Trophoblast cell (in vitro differentiated cells and primary cell): ENCODE measurements around the gene TRABD2B.
A peak's percentile ranks its signal among the peaks of the same experiment; 100 is the strongest.

Source experiments
- DNase-seq, 2 donors: peaks; one replicate each; pipeline ENCODE4 v3.0.0-alpha.2; 2016
- H2AFZ ChIP-seq: 2 replicates; pipeline ENCODE4 v1.6.1; 2013; ENCODE audit warnings: low read length, moderate library complexity, mild to moderate bottlenecking; ENCODE audit not compliant: insufficient read depth, poor library complexity
- H2AK5ac ChIP-seq: 2 replicates; pipeline ENCODE4 v1.6.1; 2013; ENCODE audit warnings: mild to moderate bottlenecking, low read length
- H2BK120ac ChIP-seq: 2 replicates; pipeline ENCODE4 v1.6.1; 2013; ENCODE audit warnings: low read length, mild to moderate bottlenecking, moderate library complexity; ENCODE audit not compliant: insufficient read depth, poor library complexity
- H2BK12ac ChIP-seq: 2 replicates; pipeline ENCODE4 v1.6.1; 2013; ENCODE audit warnings: mild to moderate bottlenecking, low read length, moderate library complexity
- H2BK5ac ChIP-seq: 2 replicates; pipeline ENCODE4 v1.6.1; 2013; ENCODE audit warnings: low read length, low read depth, moderate library complexity, mild to moderate bottlenecking; ENCODE audit not compliant: poor library complexity
- H3K14ac ChIP-seq: 2 replicates; pipeline ENCODE4 v1.6.1; 2013; ENCODE audit warnings: mild to moderate bottlenecking, low read length
- H3K18ac ChIP-seq: 2 replicates; pipeline ENCODE4 v1.6.1; 2013; ENCODE audit warnings: mild to moderate bottlenecking, low read length
- H3K23ac ChIP-seq: 2 replicates; pipeline ENCODE4 v1.6.1; 2013; ENCODE audit warnings: low read length
- H3K27ac ChIP-seq: 2 replicates; pipeline ENCODE4 v1.5.1; 2013; ENCODE audit warnings: low read depth, mild to moderate bottlenecking, inconsistent platforms, low read length, moderate library complexity
- H3K27me3 ChIP-seq: 2 replicates; pipeline ENCODE4 v1.6.1; 2013; ENCODE audit warnings: inconsistent platforms, mild to moderate bottlenecking, low read length, moderate library complexity; ENCODE audit not compliant: insufficient read depth
- H3K36me3 ChIP-seq, 2 experiments: 1 replicate in 1 of 2; 2 replicates in 1 of 2; pipeline ENCODE4 v1.6.1; 2013; ENCODE audit warnings: low read length in 2 of 2, mild to moderate bottlenecking in 2 of 2, moderate library complexity in 1 of 2; ENCODE audit not compliant: insufficient read depth in 2 of 2, control insufficient read depth in 1 of 2
- H3K4ac ChIP-seq: 2 replicates; pipeline ENCODE4 v1.6.1; 2013; ENCODE audit warnings: low read depth, mild to moderate bottlenecking, low read length, moderate library complexity
- H3K4me1 ChIP-seq, 2 experiments: 1 replicate in 1 of 2; 2 replicates in 1 of 2; pipeline ENCODE4 v1.6.1; 2013; ENCODE audit warnings: low read length in 2 of 2, mild to moderate bottlenecking in 2 of 2, moderate library complexity in 1 of 2; ENCODE audit not compliant: insufficient read depth in 2 of 2, control insufficient read depth in 1 of 2
- H3K4me2 ChIP-seq: 2 replicates; pipeline ENCODE4 v1.6.1; 2013; ENCODE audit warnings: inconsistent platforms, mild to moderate bottlenecking, low read length, moderate library complexity
- H3K4me3 ChIP-seq: 2 replicates; pipeline ENCODE4 v1.5.1; 2013; ENCODE audit warnings: mild to moderate bottlenecking, low read depth, low read length, inconsistent platforms
- H3K79me1 ChIP-seq: one replicate; pipeline ENCODE4 v1.6.1; 2013; ENCODE audit warnings: low read length
- H3K79me2 ChIP-seq: 2 replicates; pipeline ENCODE4 v1.6.1; 2013; ENCODE audit warnings: low read length, mild to moderate bottlenecking; ENCODE audit not compliant: control insufficient read depth, insufficient read depth, poor library complexity
- H3K9ac ChIP-seq: 2 replicates; pipeline ENCODE4 v1.6.1; 2013; ENCODE audit warnings: mild to moderate bottlenecking, low read length
- H3K9me3 ChIP-seq: 2 replicates; pipeline ENCODE4 v1.6.1; 2013; ENCODE audit warnings: low read depth, mild to moderate bottlenecking, control low read depth, inconsistent platforms, low read length; ENCODE audit not compliant: insufficient read depth
- H4K12ac ChIP-seq: 2 replicates; pipeline ENCODE4 v1.6.1; 2013; ENCODE audit warnings: low read depth, mild to moderate bottlenecking, low read length, moderate library complexity
- H4K8ac ChIP-seq: 2 replicates; pipeline ENCODE4 v1.6.1; 2013; ENCODE audit warnings: low read depth, mild to moderate bottlenecking, low read length, moderate library complexity
- H4K91ac ChIP-seq: one replicate; pipeline ENCODE4 v1.6.1; 2013; ENCODE audit warnings: low read depth, mild to moderate bottlenecking, low read length, moderate library complexity
- WGBS: extraction: QIAGEN DNeasy Blood & Tissue Kit; methylation state at CpG from one replicate; pipeline ENCODE4 v1.1.7; 2013; ENCODE audit warnings: missing lambda C conversion rate; ENCODE audit not compliant: insufficient read length, insufficient coverage; ENCODE audit errors: extremely low coverage; 5-methylcytosine and 5-hydroxymethylcytosine counted together

TRABD2B gene

DNA sequence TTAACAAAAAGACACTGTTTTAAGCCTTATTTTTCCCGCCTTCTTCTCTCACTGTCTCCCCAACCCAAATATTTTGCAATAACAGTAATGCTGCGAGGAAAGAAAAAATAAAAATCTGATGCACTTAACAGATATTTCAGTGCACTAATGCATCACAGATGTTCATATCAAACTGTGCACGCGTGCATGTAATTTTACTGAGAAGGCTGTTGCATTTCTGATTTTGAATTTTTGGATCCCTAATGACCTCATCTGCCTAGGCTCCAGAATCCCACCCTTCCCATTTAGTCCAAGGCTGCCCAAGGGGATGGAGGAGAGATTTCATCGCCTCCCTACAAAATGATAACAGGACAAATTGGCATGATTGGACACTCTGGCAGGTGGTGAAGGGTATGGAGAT is 5.5 kb downstream of the TRABD2B start:
- no peaks in the 10 kb centered on the region for H3K36me3 ChIP-seq
- no peak overlapping the region for H4K12ac ChIP-seq
- no peak overlapping the region for H3K4ac ChIP-seq
- peaks cover 22% of the 10 kb centered on the region for H3K27me3 ChIP-seq
- no peak overlapping the region for H3K23ac ChIP-seq
- H3K4me2 ChIP-seq, result no peak overlapping the region
- H4K91ac ChIP-seq, result no peak overlapping the region
- H3K4me1 ChIP-seq, result peaks cover 0 to 1% of the 10 kb centered on the region in 2 experiments
- no peak overlapping the region for H3K18ac ChIP-seq
- H2AFZ ChIP-seq, result no peak overlapping the region
- no peaks in the 10 kb centered on the region for H3K79me2 ChIP-seq
- no peak overlapping the region for H2BK120ac ChIP-seq
- 100% methylated on average over 1 of the region's 5 CpGs for WGBS
- H2BK5ac ChIP-seq, result no peak overlapping the region
- no peak overlapping the region for H2BK12ac ChIP-seq
- H2AK5ac ChIP-seq, result no peak overlapping the region
- H3K79me1 ChIP-seq, result no peaks in the 10 kb centered on the region
- H3K9me3 ChIP-seq, result peaks cover 1% of the 10 kb centered on the region
- no peak overlapping the region for H3K27ac ChIP-seq
- no peak overlapping the region for H3K9ac ChIP-seq
- H3K14ac ChIP-seq, result no peak overlapping the region
- H3K4me3 ChIP-seq, result no peak overlapping the region
- DNase-seq, result no peak
- no peak overlapping the region for H4K8ac ChIP-seq

DNA sequence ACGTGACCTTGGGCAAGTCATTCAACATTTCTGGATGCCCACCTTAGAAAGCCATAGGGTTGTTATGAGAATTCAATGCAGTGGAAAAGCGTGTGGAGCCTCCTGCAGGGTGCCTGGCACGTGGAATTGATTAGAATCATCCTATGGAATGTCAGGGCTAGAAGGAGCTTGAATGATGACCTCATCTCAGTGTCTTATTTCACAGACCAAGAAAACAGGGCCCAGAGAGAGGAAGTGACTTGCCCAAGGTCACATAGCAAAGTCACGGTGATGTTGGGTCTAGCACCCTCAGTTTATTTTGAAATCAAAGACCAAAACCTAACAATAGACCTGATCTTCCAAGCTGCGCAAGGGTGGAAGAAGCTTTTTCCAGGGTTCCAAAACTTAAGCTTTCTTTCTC is 6.0 kb downstream of the TRABD2B start:
- H3K9me3 ChIP-seq, result peaks cover 1% of the 10 kb centered on the region
- no peak overlapping the region for H2AFZ ChIP-seq
- H3K79me2 ChIP-seq, result no peaks in the 10 kb centered on the region
- H3K79me1 ChIP-seq, result no peaks in the 10 kb centered on the region
- H4K12ac ChIP-seq, result no peak overlapping the region
- no peaks in the 10 kb centered on the region for H3K36me3 ChIP-seq
- H3K4ac ChIP-seq, result no peak overlapping the region
- H4K8ac ChIP-seq, result no peak overlapping the region
- H3K4me2 ChIP-seq, result no peak overlapping the region
- no peak overlapping the region for H2BK12ac ChIP-seq
- WGBS, result no CpG with 5 or more reads among the region's 5 CpGs
- no peaks in the 10 kb centered on the region for H3K4me1 ChIP-seq
- no peak overlapping the region for H3K9ac ChIP-seq
- H3K27me3 ChIP-seq, result peaks cover 17% of the 10 kb centered on the region
- H3K14ac ChIP-seq, result no peak overlapping the region
- H3K4me3 ChIP-seq, result no peak overlapping the region
- H4K91ac ChIP-seq, result no peak overlapping the region
- no peak overlapping the region for H3K23ac ChIP-seq
- DNase-seq, result peak in 1 of 2 donors; percentile 55
- no peak overlapping the region for H2AK5ac ChIP-seq
- no peak overlapping the region for H2BK5ac ChIP-seq
- no peak overlapping the region for H2BK120ac ChIP-seq
- no peak overlapping the region for H3K27ac ChIP-seq
- no peak overlapping the region for H3K18ac ChIP-seq

DNA sequence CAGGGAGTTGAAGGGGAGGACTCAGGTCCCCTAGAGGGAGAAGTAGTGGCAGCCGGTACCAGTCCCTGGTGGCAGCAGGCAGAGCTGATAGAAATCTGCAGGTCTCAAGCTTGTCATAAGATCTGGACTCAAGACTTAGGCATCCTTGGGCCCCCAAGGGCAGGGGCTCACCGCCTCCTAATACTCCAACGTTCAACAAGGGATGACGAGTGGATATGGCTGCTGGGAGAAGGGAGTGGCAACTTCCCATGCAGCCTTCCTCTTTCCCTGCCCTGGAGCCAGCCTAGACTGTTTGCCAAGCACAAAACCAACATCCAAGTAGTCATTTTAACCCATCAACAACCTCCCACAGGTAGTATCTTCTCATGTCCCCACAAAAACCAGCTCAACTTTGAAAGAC is 6.9 kb downstream of the TRABD2B start:
- no peak overlapping the region for H2BK12ac ChIP-seq

DNA sequence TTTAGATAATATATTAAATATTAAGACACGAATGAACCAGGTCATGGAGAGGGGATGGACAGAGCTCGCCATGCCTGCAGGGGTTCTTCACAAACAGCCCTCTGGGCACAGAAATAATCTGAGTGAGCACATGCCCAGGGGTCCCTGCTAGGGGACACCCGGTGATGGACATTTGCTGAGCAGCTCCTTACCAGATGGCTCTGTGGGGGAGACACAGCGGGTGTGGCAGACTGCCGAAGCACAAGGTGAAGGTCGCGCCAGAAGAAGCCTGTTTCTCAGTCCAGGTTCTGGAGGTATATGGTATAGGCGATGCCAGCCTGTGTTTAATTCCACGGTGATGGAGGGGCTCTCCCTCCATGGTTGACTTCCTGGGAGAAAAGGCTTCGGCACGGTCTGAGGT is 9.6 kb downstream of the TRABD2B start:
- Histone ChIP-seq H3K9me3 (peaks cover 3% of the 10 kb centered on the region), H3K79me2 (no peaks in the 10 kb centered on the region), H2BK12ac (no peak overlapping the region), H2AFZ (no peak overlapping the region), H4K12ac (no peak overlapping the region), H3K4me2 (no peak overlapping the region), H3K4me1 (peaks cover 3 to 5% of the 10 kb centered on the region in 2 experiments), H3K27me3 (peaks cover 20% of the 10 kb centered on the region), H3K4ac (no peak overlapping the region), H3K36me3 (no peaks in the 10 kb centered on the region), H2AK5ac (no peak overlapping the region), H3K4me3 (no peak overlapping the region), H3K27ac (no peak overlapping the region), H3K23ac (no peak overlapping the region), H2BK5ac (no peak overlapping the region), H4K8ac (no peak overlapping the region), H3K18ac (no peak overlapping the region), H3K9ac (no peak overlapping the region), H3K79me1 (no peaks in the 10 kb centered on the region), H2BK120ac (no peak overlapping the region), H4K91ac (no peak overlapping the region), H3K14ac (no peak overlapping the region)
- WGBS, result no CpG with 5 or more reads among the region's 11 CpGs
- no peak for DNase-seq

More for the DNA sequence above, 6.9 kb downstream of the TRABD2B start:
- no peak for DNase-seq
- H3K79me1 ChIP-seq, result no peaks in the 10 kb centered on the region
- H3K4ac ChIP-seq, result no peak overlapping the region
- no peak overlapping the region for H4K8ac ChIP-seq
- H4K91ac ChIP-seq, result no peak overlapping the region
- H3K4me2 ChIP-seq, result no peak overlapping the region
- no peaks in the 10 kb centered on the region for H3K36me3 ChIP-seq
- H3K9me3 ChIP-seq, result peaks cover 1% of the 10 kb centered on the region
- no peak overlapping the region for H2AK5ac ChIP-seq
- no peak overlapping the region for H2AFZ ChIP-seq
- no peak overlapping the region for H3K4me3 ChIP-seq
- H3K4me1 ChIP-seq, result no peaks in the 10 kb centered on the region
- H3K27ac ChIP-seq, result no peak overlapping the region
- no peak overlapping the region for H3K23ac ChIP-seq
- no peak overlapping the region for H4K12ac ChIP-seq
- H3K18ac ChIP-seq, result no peak overlapping the region
- peaks cover 9% of the 10 kb centered on the region for H3K27me3 ChIP-seq
- H3K79me2 ChIP-seq, result no peaks in the 10 kb centered on the region
- no peak overlapping the region for H3K9ac ChIP-seq
- no peak overlapping the region for H2BK120ac ChIP-seq
- H2BK5ac ChIP-seq, result no peak overlapping the region
- WGBS, result no CpG with 5 or more reads among the region's 4 CpGs
- no peak overlapping the region for H3K14ac ChIP-seq
